ENCODE data around the gene CAND2. TPM values are rescaled to one million over a fixed set of nuclear protein-coding genes. Genes with fewer than 3 reads are reported as not detected.

The CAND2 gene
- polyA plus RNA-seq, 1 of the 3 experiments (the other 2 are of a cell fraction): 1.5 TPM

DNA sequence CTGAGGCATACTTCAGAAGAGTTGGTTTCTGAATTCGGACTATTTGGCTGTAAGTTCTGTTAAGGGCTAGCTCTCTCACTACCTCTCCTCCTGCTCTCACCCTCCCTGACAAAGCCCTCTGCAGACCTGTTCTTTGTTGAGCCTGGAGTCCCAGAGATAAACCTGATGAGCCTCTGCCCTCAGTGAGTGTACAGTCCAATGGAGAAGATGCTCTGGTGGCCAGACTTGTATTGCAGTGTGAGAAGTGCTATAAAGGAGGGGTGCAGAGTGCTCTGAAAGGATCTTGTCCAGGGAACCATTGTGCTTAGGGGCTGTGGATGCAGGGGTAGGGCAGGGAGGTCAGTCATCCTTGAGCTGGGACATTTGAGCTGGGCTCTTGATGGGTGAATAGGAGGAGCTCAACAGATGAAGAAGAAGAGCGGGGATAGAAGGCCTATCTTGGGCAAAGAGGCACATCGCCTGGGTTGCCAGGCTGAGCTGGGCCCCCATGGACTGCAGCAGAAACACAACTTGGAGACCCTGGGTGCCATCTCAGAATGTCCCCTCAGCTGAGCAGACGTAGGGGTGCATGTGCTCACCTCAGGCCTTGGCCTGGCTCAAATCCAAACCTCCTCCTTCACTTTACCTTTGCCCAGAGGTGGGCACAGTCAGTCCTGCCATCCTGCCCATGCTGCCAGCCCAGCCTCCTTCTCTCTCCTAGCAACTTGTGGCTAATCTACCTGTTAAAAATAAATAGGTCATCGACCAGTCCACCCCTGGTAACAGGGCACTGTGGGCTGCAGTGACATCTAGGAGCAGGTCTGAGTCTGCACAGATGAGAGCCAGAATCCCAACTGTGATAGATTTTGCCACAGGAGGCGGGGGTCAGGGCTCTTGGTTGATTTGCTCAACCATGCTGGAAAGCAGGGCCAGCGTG lies 3.3 kb downstream of the CAND2 start:
- Histone ChIP-seq H3F3A (replicated peaks; ENCODE audit: insufficient read depth) (peaks cover 3% of the 10 kb centered on the region), H3K36me3 (replicated peaks in 1 of 2; ENCODE audit: control insufficient read depth in 1 of 2, insufficient read depth in 2 of 2, low read length in 1 of 2) (no peaks in the 10 kb centered on the region), H3K4me3 (ENCODE audit: low read depth in 2 of 2, low read length in 1 of 2) (no peak overlapping the region), H3K27ac (ENCODE audit: low read depth in 2 of 2, low read length in 1 of 2) (no peak overlapping the region), H3K79me2 (ENCODE audit: insufficient read depth) (no peaks in the 10 kb centered on the region), H3K27me3 (ENCODE audit: insufficient read depth) (no peaks in the 10 kb centered on the region), H3K4me1 (ENCODE audit: control insufficient read depth in 1 of 2, insufficient read depth in 2 of 2, low read depth in 1 of 2, low read length in 1 of 2) (peaks cover 0 to 5% of the 10 kb centered on the region in 2 experiments; a peak in 2 of 4 replicates), H2AFZ (ENCODE audit: low read depth) (no peak overlapping the region), H3K9ac (no peak overlapping the region), H3K4me2 (no peak overlapping the region), H3K9me2 (no peaks in the 10 kb centered on the region), H4K20me1 (ENCODE audit: insufficient read depth) (no peaks in the 10 kb centered on the region), H3K9me3 (no peaks in the 10 kb centered on the region)
- ChIA-PET CTCF (interaction anchor here (1.2 to 2.2 kb wide), 5 partner anchors 11 to 93 kb away, joined by 3 to 11 read pairs (median 4); no protein-coding TSS in a partner anchor), POLR2A (no interaction called here)
- TF ChIP-seq NFIC (IDR thresholded peaks at IDR 0.05; ENCODE audit: borderline replicate concordance) (no peak), POLR2AphosphoS5 (IDR thresholded peaks at IDR 0.05; ENCODE audit: low read depth, low read length) (no peak), SMC3 (IDR thresholded peaks at IDR 0.05; ENCODE audit: low read depth, low read length) (no peak), SIN3A (IDR thresholded peaks at IDR 0.05; ENCODE audit: borderline replicate concordance, low read depth, low read length) (no peak), FOSL2 (IDR thresholded peaks at IDR 0.05; ENCODE audit: borderline replicate concordance, low read depth) (no peak), JUND (IDR thresholded peaks at IDR 0.05) (no peak), MEF2A (IDR thresholded peaks at IDR 0.05; ENCODE audit: borderline replicate concordance, low read depth) (no peak), RAD21 (IDR thresholded peaks at IDR 0.05; ENCODE audit: low read length) (no peak), TEAD4 (IDR thresholded peaks at IDR 0.05; ENCODE audit: borderline replicate concordance, insufficient read depth) (no peak), TCF12 (IDR thresholded peaks at IDR 0.05) (no peak), YY1 (IDR thresholded peaks at IDR 0.05; ENCODE audit: low read depth) (no peak), GATA2 (CRISPR knock-in tag; IDR thresholded peaks at IDR 0.05) (no peak), RXRA (IDR thresholded peaks at IDR 0.05; ENCODE audit: borderline replicate concordance, low read depth) (no peak)
- TF ChIP-seq, protein P1, sequence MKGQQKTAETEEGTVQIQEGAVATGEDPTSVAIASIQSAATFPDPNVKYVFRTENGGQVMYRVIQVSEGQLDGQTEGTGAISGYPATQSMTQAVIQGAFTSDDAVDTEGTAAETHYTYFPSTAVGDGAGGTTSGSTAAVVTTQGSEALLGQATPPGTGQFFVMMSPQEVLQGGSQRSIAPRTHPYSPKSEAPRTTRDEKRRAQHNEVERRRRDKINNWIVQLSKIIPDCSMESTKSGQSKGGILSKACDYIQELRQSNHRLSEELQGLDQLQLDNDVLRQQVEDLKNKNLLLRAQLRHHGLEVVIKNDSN (IDR thresholded peaks at IDR 0.05; ENCODE audit: borderline replicate concordance, low read depth): no peak
- TF ChIP-seq, protein P2, sequence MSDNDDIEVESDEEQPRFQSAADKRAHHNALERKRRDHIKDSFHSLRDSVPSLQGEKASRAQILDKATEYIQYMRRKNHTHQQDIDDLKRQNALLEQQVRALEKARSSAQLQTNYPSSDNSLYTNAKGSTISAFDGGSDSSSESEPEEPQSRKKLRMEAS (IDR thresholded peaks at IDR 0.05; ENCODE audit: low read depth): no peak
- TF ChIP-seq, protein P3, sequence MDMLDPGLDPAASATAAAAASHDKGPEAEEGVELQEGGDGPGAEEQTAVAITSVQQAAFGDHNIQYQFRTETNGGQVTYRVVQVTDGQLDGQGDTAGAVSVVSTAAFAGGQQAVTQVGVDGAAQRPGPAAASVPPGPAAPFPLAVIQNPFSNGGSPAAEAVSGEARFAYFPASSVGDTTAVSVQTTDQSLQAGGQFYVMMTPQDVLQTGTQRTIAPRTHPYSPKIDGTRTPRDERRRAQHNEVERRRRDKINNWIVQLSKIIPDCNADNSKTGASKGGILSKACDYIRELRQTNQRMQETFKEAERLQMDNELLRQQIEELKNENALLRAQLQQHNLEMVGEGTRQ (IDR thresholded peaks at IDR 0.05; ENCODE audit: borderline replicate concordance, low read depth, low read length): no peak
- TF ChIP-seq, protein P4, sequence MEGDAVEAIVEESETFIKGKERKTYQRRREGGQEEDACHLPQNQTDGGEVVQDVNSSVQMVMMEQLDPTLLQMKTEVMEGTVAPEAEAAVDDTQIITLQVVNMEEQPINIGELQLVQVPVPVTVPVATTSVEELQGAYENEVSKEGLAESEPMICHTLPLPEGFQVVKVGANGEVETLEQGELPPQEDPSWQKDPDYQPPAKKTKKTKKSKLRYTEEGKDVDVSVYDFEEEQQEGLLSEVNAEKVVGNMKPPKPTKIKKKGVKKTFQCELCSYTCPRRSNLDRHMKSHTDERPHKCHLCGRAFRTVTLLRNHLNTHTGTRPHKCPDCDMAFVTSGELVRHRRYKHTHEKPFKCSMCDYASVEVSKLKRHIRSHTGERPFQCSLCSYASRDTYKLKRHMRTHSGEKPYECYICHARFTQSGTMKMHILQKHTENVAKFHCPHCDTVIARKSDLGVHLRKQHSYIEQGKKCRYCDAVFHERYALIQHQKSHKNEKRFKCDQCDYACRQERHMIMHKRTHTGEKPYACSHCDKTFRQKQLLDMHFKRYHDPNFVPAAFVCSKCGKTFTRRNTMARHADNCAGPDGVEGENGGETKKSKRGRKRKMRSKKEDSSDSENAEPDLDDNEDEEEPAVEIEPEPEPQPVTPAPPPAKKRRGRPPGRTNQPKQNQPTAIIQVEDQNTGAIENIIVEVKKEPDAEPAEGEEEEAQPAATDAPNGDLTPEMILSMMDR (IDR thresholded peaks at IDR 0.05): no peak
- TF ChIP-seq, protein P5, sequence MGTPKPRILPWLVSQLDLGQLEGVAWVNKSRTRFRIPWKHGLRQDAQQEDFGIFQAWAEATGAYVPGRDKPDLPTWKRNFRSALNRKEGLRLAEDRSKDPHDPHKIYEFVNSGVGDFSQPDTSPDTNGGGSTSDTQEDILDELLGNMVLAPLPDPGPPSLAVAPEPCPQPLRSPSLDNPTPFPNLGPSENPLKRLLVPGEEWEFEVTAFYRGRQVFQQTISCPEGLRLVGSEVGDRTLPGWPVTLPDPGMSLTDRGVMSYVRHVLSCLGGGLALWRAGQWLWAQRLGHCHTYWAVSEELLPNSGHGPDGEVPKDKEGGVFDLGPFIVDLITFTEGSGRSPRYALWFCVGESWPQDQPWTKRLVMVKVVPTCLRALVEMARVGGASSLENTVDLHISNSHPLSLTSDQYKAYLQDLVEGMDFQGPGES (IDR thresholded peaks at IDR 0.05; ENCODE audit: low read depth, low read length): no peak
- WGBS (ENCODE audit: low lambda C conversion rate): 97% methylated on average over 3 of the region's 7 CpGs
- DNase-seq: no peak
